H1 (cell line): ENCODE results near the gene CALHM2. TPM values are rescaled to one million over a fixed set of nuclear protein-coding genes. Genes with fewer than 3 reads are reported as not detected.

Experiments
- CHD1 ChIP-seq: IDR thresholded peaks from 2 replicates; pipeline ENCODE4 v1.6.1; 2012; ENCODE audit warnings: low read depth, low read length, improper control_type of control experiment
- CREB1 ChIP-seq: IDR thresholded peaks from 2 replicates; pipeline ENCODE4 v1.6.1; 2012; ENCODE audit warnings: inconsistent platforms
- JUN ChIP-seq: IDR thresholded peaks from 2 replicates; pipeline ENCODE4 v1.6.1; 2011; ENCODE audit warnings: low read depth, mild to moderate bottlenecking, improper control_type of control experiment, low read length
- JUND ChIP-seq: IDR thresholded peaks from 2 replicates; pipeline ENCODE4 v1.6.1; 2011; ENCODE audit warnings: mild to moderate bottlenecking, improper control_type of control experiment, low read length
- KDM4A ChIP-seq: IDR thresholded peaks from one replicate; pipeline ENCODE4 v1.7.1; 2012; ENCODE audit warnings: low read depth, mild to moderate bottlenecking, moderate library complexity, low read length, inconsistent platforms; ENCODE audit not compliant: severe bottlenecking
- RNF2 ChIP-seq: fragments of 200-900, 300-1000 bp; sonication (generic); IDR thresholded peaks from 2 replicates; pipeline ENCODE4 v1.7.1; 2016; ENCODE audit warnings: borderline replicate concordance, low read depth, mild to moderate bottlenecking, antibody characterized with exemption, low read length; ENCODE audit not compliant: poor library complexity, severe bottlenecking; ENCODE audit errors: missing control alignments
- SIN3A ChIP-seq, 2 experiments: IDR thresholded peaks in 1 of 2; conservative IDR thresholded peaks in 1 of 2; 2 replicates each; pipeline ENCODE4 v1.6.1; 2011 to 2012; ENCODE audit warnings: low read length in 2 of 2, improper control_type of control experiment in 1 of 2, low read depth in 1 of 2, mild to moderate bottlenecking in 1 of 2
- SP1 ChIP-seq: IDR thresholded peaks from 2 replicates; pipeline ENCODE4 v1.6.1; 2011; ENCODE audit warnings: low read depth, low read length
- SP2 ChIP-seq: IDR thresholded peaks from 2 replicates; pipeline ENCODE4 v1.6.1; 2012; ENCODE audit warnings: mild to moderate bottlenecking, low read length, inconsistent platforms
- polyA plus RNA-seq, 7 experiments: library from polyadenylated mRNA; depleted of rRNA in 3 of 7; stranded (reverse) in 5 of 7; unstranded in 2 of 7; fragments of >200 nt in 5 of 7; fragments of 200-250 nt in 2 of 7; gene quantifications; 1 replicate in 5 of 7; 2 replicates in 1 of 7; 4 replicates in 1 of 7; pipeline versions ENCODE4 v1.2.1 to v1.2.3, GENCODE V29; 2011 to 2013; ENCODE audit warnings: missing spikeins in 2 of 7, mixed read lengths in 2 of 7
- total RNA-seq: library from RNA; stranded (reverse); fragmentation: NEBNext Ultra II Directional; extraction: Animal tissue kit (Norgen Biotek cat#: 25700); gene quantifications from 2 replicates; pipeline ENCODE4 v1.2.1, GENCODE V29; 2021
- TF ChIP-seq, protein P1 (sequence below): fragments of 300-600 bp; sonication (generic); IDR thresholded peaks from 2 replicates; pipeline ENCODE4 v1.7.1; 2012; ENCODE audit warnings: low read length, moderate library complexity, mild to moderate bottlenecking, inconsistent platforms; ENCODE audit not compliant: insufficient replicate concordance
- TF ChIP-seq, protein P2 (sequence below): IDR thresholded peaks from 2 replicates; pipeline ENCODE4 v1.6.1; 2012; ENCODE audit warnings: inconsistent platforms

CALHM2 gene
- total and polyA plus RNA-seq, 2 of the 8 experiments (the other 6 are each of a cell fraction or from before 2014, with no cell fraction given), result 1.2 to 2.4 TPM

DNA sequence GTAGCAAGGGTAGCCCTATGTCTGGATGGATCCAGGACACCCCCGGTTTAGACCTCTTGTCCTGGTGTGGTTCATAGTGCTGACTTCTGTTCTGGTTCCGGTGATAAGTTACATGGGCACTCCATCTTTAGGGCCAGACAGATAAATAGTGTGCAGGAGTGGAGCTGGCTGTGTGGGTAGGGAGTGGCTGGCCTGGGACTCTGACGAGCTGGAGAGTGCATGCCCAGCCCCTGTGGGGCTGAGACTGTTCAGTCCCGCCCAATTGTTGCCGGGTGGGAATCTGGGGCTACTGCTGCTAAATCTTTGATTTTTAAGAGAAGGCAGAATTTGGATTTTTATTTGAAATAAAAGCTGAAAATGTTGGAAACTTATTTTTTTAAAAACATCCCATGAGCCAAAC, 28.4 kb downstream of the CALHM2 start (continued):
- TF ChIP-seq, protein P1, sequence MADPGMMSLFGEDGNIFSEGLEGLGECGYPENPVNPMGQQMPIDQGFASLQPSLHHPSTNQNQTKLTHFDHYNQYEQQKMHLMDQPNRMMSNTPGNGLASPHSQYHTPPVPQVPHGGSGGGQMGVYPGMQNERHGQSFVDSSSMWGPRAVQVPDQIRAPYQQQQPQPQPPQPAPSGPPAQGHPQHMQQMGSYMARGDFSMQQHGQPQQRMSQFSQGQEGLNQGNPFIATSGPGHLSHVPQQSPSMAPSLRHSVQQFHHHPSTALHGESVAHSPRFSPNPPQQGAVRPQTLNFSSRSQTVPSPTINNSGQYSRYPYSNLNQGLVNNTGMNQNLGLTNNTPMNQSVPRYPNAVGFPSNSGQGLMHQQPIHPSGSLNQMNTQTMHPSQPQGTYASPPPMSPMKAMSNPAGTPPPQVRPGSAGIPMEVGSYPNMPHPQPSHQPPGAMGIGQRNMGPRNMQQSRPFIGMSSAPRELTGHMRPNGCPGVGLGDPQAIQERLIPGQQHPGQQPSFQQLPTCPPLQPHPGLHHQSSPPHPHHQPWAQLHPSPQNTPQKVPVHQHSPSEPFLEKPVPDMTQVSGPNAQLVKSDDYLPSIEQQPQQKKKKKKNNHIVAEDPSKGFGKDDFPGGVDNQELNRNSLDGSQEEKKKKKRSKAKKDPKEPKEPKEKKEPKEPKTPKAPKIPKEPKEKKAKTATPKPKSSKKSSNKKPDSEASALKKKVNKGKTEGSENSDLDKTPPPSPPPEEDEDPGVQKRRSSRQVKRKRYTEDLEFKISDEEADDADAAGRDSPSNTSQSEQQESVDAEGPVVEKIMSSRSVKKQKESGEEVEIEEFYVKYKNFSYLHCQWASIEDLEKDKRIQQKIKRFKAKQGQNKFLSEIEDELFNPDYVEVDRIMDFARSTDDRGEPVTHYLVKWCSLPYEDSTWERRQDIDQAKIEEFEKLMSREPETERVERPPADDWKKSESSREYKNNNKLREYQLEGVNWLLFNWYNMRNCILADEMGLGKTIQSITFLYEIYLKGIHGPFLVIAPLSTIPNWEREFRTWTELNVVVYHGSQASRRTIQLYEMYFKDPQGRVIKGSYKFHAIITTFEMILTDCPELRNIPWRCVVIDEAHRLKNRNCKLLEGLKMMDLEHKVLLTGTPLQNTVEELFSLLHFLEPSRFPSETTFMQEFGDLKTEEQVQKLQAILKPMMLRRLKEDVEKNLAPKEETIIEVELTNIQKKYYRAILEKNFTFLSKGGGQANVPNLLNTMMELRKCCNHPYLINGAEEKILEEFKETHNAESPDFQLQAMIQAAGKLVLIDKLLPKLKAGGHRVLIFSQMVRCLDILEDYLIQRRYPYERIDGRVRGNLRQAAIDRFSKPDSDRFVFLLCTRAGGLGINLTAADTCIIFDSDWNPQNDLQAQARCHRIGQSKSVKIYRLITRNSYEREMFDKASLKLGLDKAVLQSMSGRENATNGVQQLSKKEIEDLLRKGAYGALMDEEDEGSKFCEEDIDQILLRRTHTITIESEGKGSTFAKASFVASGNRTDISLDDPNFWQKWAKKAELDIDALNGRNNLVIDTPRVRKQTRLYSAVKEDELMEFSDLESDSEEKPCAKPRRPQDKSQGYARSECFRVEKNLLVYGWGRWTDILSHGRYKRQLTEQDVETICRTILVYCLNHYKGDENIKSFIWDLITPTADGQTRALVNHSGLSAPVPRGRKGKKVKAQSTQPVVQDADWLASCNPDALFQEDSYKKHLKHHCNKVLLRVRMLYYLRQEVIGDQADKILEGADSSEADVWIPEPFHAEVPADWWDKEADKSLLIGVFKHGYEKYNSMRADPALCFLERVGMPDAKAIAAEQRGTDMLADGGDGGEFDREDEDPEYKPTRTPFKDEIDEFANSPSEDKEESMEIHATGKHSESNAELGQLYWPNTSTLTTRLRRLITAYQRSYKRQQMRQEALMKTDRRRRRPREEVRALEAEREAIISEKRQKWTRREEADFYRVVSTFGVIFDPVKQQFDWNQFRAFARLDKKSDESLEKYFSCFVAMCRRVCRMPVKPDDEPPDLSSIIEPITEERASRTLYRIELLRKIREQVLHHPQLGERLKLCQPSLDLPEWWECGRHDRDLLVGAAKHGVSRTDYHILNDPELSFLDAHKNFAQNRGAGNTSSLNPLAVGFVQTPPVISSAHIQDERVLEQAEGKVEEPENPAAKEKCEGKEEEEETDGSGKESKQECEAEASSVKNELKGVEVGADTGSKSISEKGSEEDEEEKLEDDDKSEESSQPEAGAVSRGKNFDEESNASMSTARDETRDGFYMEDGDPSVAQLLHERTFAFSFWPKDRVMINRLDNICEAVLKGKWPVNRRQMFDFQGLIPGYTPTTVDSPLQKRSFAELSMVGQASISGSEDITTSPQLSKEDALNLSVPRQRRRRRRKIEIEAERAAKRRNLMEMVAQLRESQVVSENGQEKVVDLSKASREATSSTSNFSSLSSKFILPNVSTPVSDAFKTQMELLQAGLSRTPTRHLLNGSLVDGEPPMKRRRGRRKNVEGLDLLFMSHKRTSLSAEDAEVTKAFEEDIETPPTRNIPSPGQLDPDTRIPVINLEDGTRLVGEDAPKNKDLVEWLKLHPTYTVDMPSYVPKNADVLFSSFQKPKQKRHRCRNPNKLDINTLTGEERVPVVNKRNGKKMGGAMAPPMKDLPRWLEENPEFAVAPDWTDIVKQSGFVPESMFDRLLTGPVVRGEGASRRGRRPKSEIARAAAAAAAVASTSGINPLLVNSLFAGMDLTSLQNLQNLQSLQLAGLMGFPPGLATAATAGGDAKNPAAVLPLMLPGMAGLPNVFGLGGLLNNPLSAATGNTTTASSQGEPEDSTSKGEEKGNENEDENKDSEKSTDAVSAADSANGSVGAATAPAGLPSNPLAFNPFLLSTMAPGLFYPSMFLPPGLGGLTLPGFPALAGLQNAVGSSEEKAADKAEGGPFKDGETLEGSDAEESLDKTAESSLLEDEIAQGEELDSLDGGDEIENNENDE, result no peak
- no peak for TF ChIP-seq SIN3A (conservative IDR thresholded peaks at IDR 0.05 in 1 of 2, IDR thresholded peaks at IDR 0.05 in 1 of 2; ENCODE audit: low read depth in 1 of 2, low read length in 2 of 2)
- no peak for TF ChIP-seq RNF2
- TF ChIP-seq CREB1, result no peak
- no peak for TF ChIP-seq SP1
- no peak for TF ChIP-seq JUND
- TF ChIP-seq, protein P2, sequence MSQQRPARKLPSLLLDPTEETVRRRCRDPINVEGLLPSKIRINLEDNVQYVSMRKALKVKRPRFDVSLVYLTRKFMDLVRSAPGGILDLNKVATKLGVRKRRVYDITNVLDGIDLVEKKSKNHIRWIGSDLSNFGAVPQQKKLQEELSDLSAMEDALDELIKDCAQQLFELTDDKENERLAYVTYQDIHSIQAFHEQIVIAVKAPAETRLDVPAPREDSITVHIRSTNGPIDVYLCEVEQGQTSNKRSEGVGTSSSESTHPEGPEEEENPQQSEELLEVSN, result no peak
- no peak for TF ChIP-seq SP2
- no peak for TF ChIP-seq KDM4A
- TF ChIP-seq JUN, result no peak
- TF ChIP-seq CHD1, result no peak
